Uterus (tissue), 2 donors: ENCODE results near the gene EPS8L3.

ENCODE experiments used
- POLR2A ChIP-seq, 2 donors: fragments of 450-650 bp; IDR thresholded peaks; one replicate each; pipeline ENCODE4 v1.6.1; 2016; ENCODE audit warnings: antibody characterized with exemption in 2 of 2, mild to moderate bottlenecking in 1 of 2, moderate library complexity in 1 of 2
- TF ChIP-seq, protein P1 (sequence below), 4 experiments: fragments of 200-600 bp in 2 of 4; fragments of 450-650 bp in 2 of 4; sonication (generic) in 2 of 4; IDR thresholded peaks; one replicate each; pipeline ENCODE4 v1.5.1; 2016 to 2019; ENCODE audit warnings: antibody characterized with exemption in 4 of 4, mild to moderate bottlenecking in 2 of 4, moderate library complexity in 1 of 4

- TF ChIP-seq POLR2A (IDR thresholded peaks at IDR 0.05) = no peak
- TF ChIP-seq, protein P1, sequence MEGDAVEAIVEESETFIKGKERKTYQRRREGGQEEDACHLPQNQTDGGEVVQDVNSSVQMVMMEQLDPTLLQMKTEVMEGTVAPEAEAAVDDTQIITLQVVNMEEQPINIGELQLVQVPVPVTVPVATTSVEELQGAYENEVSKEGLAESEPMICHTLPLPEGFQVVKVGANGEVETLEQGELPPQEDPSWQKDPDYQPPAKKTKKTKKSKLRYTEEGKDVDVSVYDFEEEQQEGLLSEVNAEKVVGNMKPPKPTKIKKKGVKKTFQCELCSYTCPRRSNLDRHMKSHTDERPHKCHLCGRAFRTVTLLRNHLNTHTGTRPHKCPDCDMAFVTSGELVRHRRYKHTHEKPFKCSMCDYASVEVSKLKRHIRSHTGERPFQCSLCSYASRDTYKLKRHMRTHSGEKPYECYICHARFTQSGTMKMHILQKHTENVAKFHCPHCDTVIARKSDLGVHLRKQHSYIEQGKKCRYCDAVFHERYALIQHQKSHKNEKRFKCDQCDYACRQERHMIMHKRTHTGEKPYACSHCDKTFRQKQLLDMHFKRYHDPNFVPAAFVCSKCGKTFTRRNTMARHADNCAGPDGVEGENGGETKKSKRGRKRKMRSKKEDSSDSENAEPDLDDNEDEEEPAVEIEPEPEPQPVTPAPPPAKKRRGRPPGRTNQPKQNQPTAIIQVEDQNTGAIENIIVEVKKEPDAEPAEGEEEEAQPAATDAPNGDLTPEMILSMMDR (IDR thresholded peaks at IDR 0.05) = peak in 2 of 4 experiments; percentile 15 to 46
Observed at GRCh38 chr1:109790735-109791494, 27.2 kb upstream of the EPS8L3 start.
